GM18858 (cell line): Measurements from ENCODE around the gene VANGL2.

Experiments
- ATAC-seq: cut with Tn5 transposase; IDR thresholded peaks from one replicate; pipeline ENCODE4 v1.9.1; 2021; ENCODE audit not compliant: unreplicated experiment

Gene VANGL2

DNA sequence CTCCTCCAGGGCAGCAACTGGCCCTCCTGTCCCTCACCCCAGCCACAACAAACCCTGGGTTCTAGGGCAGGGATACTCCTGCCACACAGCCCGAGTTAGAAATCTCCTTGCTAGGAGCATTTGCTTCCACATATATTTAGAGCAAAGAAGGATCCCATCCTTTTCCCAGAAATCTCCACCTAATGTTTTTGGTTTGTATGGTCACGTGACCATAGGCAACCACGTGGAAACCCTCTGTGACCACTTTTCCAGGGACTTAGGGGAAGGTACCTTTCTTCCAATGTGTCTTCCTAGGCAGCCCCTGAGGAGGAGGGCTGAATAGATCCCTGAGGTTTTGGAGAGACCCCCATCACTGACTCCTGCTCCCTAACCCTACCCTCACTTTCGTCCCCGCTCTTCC lies 25.5 kb downstream of the VANGL2 start:
- no peak for ATAC-seq

DNA sequence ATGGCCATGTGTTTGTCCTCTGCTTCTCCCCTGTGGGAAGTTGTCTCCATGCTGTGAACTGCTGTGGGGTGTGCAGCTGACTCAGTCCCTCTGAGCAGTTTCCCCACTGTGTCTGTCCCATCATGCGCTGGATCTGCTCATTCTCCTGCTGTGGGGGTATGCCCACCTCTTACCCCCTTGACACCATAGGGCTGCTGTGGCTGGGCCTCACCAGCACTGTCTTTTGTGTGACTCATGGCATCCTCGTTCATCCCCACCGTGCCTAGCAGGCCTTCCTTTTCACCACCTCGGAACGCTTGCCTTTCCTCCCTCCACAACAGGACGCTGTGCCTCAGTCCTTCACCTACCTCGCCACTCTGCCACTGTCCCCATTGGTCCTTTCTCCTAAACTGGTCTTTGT lies 27.3 kb downstream of the VANGL2 start:
- no peak for ATAC-seq

DNA sequence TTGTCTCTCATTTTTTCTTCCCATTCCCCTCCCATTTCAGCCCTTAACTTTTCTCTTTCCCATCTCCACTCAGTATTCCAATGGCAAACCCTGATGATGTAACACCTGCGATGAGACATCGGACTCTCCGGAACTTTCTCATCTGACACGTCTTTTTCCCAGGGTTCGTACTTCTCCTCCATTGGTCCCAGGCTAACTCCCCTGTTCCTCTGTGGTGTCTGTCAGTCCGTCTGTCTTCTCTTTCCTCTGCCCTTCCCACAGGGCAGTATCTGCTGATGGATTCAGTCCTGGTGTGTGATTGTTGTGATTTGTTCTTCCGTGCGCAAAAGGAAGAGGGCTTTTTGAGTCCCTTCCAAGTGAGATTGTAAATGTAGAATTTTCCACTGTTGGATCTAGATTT lies 27.7 kb downstream of the VANGL2 start:
- ATAC-seq: no peak

DNA sequence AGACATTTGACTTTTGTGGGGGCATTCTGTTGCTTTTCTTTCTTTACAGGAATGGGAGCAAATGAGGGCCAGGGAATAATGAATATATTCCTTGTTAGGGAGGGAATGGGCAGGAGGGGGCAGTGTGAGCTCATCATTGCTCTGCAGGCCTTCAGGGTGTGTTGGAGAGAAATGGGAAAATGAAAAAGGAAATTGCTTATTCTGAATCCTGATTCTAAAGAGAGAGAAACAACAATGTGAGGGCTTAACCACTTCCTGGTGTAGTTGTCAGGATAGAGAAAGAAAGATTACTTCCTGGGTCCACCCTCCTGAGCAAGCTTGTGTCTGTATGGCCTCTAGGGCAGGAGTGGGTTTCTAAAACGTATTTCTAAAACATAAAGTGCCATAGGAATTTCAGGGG lies 28.3 kb downstream of the VANGL2 start:
- ATAC-seq: no peak

DNA sequence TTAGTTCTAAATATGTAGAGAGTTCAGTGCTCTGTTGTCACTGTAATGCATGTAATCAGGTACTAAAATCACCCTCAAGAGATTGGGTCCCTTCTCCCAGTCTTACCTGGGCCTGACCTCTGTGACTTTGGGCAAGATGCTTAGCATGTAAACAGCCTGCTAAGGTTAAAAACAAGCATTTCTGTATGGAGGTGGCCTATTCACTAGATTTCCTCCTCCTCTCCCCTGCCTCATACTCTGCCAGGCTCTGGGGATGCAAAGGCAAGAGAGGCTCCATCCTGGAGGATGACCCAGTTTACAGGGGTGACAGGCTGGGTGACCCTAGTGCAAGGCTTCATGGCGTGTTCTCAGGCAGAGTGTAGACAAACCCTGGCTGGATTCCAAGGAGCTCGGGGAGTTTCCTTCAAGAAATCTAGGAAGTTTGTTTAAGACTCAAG lies 28.8 kb downstream of the VANGL2 start:
- ATAC-seq: no peak

DNA sequence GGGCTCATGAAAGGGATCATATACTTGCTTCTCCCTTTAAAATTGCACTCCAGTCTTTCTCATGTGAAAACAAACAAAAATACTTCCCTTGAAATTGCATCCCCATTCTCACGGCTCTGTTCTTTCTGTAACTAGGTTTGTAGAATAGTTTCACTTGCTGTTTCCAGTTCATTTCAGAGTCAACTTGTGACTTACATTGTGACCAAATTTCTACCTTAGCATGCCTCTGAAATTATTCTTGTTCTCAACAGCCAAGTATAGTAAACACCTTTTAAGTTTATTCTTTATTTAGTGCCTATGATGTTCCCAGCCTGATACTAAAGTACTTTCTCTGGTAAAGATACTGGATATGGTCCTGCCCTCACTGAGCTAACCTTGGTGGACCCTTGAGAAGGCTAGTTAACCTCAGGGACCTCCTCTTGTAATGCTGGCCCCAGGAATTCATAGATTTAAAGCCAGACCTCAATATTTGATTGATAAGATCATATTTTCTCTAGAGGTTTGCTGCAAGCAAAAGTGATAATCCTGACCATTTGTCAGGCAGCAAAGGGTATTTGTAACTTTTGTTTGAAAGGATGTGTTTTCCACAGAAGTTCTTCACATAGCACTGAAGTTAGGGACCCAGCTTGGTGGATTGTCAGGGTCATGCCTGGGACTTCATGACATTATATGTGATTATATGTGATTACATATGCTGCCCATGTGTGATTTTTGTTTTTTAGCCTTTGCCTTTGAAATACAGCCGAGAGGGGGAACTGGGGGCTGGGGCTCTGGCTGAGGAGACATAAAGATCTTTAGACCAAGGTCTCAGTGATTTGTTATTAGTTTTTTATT lies 29.6 kb downstream of the VANGL2 start:
- ATAC-seq: peak; percentile 48

DNA sequence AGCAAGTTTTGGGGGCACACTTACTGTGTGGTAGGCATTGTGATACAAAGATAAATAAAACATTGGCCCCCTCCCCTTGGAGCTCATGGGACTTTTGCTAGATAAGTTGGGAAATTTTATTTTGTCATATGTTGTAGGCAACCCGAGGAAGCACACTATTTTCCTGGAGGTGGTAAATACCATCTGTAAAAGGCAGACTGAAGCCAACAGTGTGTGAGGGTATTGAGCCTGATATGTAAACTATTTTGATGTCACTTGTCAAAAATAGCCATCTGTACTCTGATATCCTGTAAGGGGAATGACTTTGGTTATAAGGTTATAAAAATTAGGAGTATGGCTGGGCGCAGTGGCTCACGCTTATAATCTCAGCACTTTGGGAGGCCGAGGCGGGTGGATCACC lies 30.6 kb downstream of the VANGL2 start:
- no peak for ATAC-seq

DNA sequence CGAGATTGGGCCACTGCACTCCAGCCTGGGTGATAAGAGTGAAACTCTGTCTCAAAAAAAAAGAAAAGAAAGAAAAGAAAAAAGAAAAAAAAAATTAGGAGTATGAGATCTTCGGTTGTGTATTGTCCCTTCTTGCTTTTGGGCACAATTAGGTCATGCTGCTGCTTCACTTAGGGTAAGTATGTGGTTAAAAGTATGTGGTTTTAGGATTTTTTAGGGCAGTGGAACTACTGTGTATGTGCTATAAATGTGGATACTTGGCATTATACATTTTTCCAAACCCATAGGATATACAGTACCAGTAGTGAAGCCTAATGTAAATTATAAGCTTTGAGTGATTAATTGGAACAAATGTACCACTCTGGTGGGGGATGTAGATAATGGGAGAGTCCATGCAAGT lies 31.2 kb downstream of the VANGL2 start:
- ATAC-seq: no peak

DNA sequence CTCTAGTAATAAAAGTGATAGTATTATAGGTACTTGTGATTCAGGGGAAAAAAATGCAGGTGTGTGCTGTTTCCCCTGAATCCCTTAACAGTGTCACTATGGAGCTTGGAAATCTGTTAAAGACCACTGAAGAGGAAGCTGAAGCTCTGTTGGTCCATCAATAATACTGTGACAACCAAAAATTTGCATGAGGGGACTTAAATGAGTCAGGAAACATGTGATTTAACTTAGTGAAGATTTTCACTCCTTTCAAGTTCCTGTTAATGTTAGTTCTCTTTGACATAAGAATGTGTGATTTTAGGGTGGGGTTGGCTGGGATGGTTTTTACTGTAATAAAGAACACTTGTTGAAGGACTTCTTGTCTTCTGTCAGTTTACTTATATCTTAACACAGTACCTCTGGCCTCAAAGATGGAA lies 32.0 kb downstream of the VANGL2 start:
- ATAC-seq: peak; percentile 64

DNA sequence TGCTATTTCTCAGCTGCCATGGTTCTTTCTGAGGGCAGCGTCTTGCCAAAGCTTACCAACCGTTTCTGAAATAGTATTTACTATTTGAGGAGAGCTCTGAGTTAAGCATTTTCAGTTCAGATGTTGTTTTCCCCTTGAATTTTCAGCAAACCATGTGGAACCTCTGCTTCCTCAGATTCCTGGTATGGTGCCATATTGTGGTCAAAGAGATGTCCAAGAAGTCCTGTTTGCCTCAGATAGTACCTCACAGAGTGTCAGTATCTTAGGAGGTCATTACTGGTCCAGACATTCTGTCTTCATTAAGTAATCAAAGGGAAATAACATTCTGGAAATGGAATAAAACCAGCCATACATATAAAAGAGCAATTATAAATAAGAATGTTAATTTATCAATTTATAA lies 36.6 kb downstream of the VANGL2 start:
- no peak for ATAC-seq

DNA sequence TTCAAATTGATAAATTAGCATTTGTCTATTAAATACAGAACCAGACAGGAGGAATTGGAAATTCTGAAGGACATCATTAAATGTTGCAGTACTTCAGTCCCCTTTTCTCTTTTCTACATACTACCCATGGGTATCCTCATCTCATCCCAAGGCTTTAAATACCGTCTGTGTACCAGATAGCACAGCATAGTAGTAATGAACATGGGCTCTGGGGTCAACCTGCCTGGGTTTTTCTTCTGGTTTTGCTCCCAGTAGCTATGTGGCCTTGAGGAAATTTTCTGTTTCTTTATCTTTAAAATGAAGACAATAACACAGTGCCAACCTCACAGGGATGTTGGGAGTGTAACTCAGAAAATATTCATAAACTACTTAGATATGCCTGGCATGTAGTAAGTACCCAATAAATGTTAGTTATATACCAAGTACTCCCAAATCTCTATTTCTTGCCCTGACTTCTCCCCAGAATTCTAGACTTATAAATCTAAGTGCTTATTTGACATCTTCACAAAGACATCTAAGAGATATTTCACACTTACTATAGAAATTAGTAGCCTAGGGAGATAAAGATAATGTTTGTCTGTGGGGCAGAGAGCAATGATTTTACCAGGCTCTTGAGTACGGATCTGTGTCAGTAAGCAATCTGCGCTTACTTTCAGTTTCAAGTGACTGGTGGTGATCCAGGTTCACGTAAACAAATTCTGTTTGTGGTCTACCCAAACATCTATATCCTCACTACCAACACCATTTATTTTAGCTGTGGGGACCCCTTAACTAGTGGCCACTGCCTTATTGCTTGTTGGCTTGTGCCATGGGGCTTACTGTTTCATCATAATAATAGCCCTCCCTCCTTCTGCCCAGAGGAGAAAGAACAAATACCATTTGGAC lies 37.3 kb downstream of the VANGL2 start:
- ATAC-seq: peak; percentile 77

DNA sequence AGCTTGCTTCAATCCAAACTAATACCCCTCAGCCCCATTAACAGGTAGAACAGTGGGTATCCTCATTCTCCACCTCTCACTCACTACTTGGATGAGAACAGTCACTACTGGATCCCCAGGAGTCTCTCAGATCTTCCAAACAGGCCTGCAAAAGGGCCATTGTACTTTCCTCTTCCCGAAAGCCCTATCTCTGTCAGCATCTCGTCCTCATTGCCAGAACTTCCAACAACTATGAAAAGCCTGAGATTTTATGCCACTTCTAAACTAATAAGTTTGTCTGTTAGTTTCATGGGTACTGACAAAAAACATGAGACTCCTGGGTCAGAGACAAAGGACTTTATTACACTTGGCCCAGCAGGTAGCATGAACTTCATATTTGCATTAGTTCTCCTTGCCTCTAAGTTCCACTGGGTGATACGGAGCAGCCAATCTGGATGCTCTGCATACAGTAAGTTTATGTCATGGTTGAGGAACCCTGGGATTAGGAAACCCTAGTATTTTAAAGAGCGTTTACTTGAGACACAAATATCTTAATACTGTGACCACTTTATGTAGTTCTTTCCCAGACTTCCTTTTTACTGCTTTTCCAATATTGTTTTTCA lies 38.1 kb downstream of the VANGL2 start:
- no peak for ATAC-seq

DNA sequence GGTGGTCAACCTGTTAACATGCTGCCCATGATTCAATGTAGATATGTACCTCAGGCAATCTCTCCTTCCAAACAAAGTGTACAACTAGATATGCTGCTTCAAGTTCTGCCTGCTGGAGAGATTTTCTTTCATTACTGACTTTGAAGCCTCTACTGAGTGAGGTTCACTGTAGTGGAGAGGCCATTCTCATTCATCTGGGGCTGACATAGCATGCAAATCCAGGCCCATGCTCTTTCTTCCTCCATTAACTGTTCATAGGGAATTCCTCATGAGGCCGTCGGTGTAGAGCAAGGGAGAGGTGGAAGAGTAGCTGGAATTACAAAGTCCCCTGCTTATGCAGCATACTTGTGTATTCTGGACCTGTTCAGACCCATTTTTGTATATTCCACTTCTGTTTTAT lies 38.6 kb downstream of the VANGL2 start:
- ATAC-seq: no peak

DNA sequence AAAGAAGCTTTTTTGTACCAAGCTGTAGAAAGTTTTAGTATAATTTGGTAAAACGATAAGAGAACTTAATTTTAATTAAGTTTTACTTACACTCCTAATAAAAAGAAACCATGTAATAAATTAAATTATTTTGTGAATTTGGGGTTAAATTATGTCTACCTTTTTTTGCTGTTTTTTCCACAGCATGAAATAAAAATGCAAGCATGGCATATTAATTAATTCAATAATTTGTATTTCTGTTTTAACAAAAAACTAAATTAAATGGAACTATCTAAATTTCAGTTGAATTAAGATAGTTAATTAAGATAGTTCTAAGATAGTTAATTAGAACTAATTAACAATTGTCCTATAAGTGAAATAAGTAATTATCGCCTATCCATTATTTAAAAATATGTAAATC lies 39.4 kb downstream of the VANGL2 start:
- ATAC-seq: no peak

DNA sequence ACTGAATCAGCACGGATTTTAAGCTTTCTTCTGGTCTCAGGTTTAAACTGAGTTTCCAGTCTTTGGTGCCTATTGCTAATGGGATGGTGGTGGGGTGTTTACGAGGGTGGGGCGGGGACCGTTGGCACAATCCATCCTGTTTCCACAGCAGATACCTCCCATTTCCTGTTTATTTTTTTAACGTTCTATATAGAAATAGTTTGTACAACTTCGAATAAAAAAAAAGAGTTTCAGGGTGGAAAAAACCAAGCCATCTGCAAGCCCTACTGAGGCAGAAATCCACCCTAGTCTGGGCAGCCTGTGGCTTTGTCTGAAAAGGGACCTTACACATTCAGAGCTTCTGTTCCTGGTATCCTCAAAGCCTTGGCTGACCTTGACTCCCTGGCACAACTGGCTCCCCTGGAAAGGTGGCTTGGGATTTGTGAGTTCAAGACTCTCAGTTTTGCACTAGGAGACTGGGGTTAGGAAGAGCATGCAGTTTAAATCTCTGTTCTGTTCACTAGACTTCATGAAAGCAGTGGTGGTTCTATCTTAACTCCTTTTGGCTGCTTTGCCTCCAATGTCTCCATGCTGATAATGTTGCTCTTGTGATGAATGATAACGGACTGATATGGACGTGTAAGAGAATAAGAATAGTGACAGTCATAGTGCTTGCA lies 46.7 kb downstream of the VANGL2 start:
- ATAC-seq: no peak

DNA sequence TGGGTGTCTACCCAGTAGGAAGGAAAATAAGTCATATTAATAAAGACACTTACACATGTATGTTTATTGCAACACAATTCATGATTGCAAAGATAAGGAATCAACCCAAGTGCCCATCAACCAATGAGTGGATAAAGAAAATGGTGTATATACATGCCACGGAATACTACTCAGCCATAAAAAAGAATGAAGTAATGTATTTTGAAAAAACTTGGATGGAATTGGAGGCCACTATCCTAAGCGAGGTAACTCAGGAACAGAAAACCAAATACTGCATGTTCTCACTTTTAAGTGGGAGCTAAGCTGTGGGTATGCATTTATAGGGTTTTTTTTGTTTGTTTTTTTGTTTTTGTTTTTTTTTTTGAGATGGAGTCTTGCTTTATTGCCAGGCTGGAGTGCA lies 49.1 kb downstream of the VANGL2 start:
- ATAC-seq: no peak

DNA sequence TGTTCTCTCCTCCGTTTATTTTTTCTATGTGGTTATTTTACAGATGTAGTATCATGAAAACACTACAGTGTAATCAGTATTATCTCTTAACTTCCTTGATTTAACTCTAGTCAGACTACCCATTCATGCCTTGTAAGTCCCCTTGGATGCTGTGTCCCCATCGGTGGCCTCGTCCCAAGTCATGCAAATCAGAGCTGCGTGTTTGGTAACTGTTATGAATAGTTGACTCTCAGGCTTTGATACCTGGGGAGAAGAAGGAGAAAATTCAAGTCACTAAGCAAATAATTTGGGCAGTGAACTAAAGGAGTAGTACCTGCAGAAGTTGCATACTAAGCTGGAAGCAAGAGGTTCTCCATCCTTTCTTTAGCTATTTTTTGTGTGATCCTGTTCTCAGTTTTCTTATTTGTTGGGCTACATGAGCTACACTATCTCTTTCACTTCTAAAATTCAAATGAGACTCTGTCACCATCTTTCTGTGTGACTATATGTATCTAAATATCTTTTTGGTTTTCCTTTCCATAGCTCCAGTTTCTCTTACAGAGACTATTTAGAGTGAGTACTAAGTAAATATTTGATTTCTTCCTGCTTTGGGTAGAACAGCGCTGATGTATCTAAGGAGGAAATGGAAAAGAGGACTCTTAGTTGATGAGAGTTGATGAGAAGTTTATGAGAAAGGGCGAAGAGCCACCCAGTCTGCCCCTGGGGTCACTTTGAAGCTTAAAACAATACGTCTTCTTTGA lies 50.9 kb downstream of the VANGL2 start:
- ATAC-seq: no peak

DNA sequence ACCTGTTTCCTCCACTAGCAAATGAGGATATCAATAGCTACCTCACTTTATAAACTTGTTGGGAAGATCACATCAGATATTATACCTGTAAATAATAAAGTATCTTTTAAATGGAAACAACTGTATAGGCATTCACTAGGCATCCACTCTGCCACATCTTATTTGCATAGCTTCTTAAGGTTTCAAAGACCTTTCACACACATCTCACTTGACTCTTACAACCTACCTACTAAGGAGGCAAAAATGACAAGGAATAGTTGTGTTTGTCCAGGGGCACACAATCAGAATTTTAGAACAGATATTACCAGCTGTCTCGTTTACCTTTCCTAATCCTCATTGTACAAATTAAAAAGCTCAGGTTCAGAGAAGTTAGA lies 51.5 kb downstream of the VANGL2 start:
- no peak for ATAC-seq

DNA sequence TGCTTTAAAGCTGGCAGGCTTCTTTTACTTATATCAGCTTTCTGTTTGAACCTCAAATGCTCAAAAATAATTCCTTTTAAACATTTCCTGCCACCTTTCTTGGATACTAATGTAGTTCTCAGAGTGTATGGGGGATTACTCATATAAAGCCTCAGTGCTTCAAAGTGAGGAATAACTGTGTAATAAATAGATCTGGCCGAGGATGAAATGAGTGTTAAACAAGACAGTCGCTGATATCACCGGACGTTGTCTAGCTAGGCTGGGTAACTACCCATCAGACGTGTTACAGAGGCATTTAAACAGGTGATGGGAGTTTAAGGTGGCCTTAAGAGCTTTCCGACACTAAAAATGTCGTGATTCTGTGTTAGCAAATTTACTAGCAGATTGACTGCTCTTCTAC lies 53.1 kb downstream of the VANGL2 start:
- peak; percentile 48 for ATAC-seq

DNA sequence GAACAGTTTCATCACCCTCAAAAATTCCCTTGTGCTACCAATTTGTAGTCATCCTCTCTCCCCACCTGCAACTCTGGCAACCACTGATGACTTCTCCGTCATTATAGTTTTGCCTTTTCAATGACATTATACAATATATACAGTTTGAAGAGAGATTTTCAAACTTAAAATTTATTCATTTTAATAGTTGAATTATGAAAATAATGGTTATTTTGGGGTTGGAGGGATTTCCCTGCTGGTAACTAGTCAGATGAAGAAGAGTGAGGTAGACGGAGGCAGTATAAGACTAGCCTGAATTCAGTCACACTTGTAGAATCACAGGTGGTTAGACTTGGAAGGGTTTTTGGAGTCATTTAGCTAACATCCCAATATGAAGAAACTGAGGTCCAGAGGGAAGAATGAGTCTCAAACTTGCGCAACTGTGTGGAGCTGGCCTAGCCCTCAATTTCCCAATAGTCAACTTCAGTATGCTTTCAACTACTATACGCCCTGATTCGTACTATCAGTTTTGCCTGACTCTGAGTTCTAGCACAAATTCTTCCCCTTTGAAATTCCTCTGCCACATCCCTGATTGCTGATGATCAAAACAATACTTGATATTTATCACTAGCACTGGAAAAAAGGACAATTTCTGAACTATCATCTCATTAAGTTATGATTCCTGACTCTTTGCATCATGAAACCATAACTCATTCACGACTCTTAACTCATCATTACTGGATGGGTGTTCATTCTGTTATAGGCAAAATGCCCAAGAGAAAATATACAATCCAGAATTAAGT lies 54.2 kb downstream of the VANGL2 start:
- no peak for ATAC-seq
